Astrocyte of the spinal cord (primary cell): ENCODE data around the gene EPB41L5.
"Not testable (repeated sequence)": the region's sequence is repeated elsewhere in the genome, so short reads cannot be mapped to it uniquely, and the experiment has no call there.

Experiments used
- DNase-seq: peaks from one replicate; pipeline ENCODE4 v3.0.0; 2011; ENCODE audit warnings: low read depth, low spot score
- H3K4me3 ChIP-seq: 2 replicates; pipeline ENCODE4 v1.5.1; 2011; ENCODE audit warnings: low read depth, mild to moderate bottlenecking, low read length, moderate library complexity
- CTCF ChIP-seq: IDR thresholded peaks from 2 replicates; pipeline ENCODE4 v1.5.1; 2012; ENCODE audit warnings: low read depth, mild to moderate bottlenecking, low read length, inconsistent platforms
- in situ Hi-C: cut with HindIII; loops from 2 replicates; pipeline ENCODE4 v1.10.0; 2017; ENCODE audit warnings: low sequenced_read_pairs

The EPB41L5 gene

GRCh38 chr2:120142528-120143219, 129.8 kb downstream of the EPB41L5 start:
- DNase-seq = no peak
- H3K4me3 ChIP-seq = no peak overlapping the region
- in situ Hi-C loops = no loop called here
- no peak for TF ChIP-seq CTCF

- no peak overlapping the region for H3K4me3 ChIP-seq
- TF ChIP-seq CTCF = no peak
- DNase-seq = no peak
- in situ Hi-C loops = no loop called here
Measured at GRCh38 chr2:120148229-120148628, 135.4 kb downstream of the EPB41L5 start.

GRCh38 chr2:120148669-120149068, 135.8 kb downstream of the EPB41L5 start:
- TF ChIP-seq CTCF = no peak
- in situ Hi-C loops = no loop called here
- no peak overlapping the region for H3K4me3 ChIP-seq
- DNase-seq = no peak

GRCh38 chr2:120149406-120149805, 136.5 kb downstream of the EPB41L5 start:
- no peak overlapping the region for H3K4me3 ChIP-seq
- in situ Hi-C loops = no loop called here
- no peak for TF ChIP-seq CTCF
- no peak for DNase-seq

- DNase-seq = no peak
- in situ Hi-C loops = no loop called here
- H3K4me3 ChIP-seq = no peak overlapping the region
- no peak for TF ChIP-seq CTCF
Measured at GRCh38 chr2:120150040-120150482, 137.2 kb downstream of the EPB41L5 start.

GRCh38 chr2:120155308-120155707, 142.4 kb downstream of the EPB41L5 start:
- in situ Hi-C loops = no loop called here
- no peak for DNase-seq
- H3K4me3 ChIP-seq = no peak overlapping the region
- no peak for TF ChIP-seq CTCF

GRCh38 chr2:120158658-120159057, 145.8 kb downstream of the EPB41L5 start:
- in situ Hi-C loops, DNase-seq, H3K4me3 ChIP-seq: not testable (repeated sequence)
